HL-60/S4 (cell line): ENCODE measurements around the gene FOXA1.

Source experiments
- in situ Hi-C: fragments of 300-500 bp; cut with MboI; formaldehyde crosslinking; loops from 2 replicates; pipeline ENCODE4 v1.14.3; 2022; ENCODE audit warnings: low sequenced_read_pairs

Gene FOXA1

DNA sequence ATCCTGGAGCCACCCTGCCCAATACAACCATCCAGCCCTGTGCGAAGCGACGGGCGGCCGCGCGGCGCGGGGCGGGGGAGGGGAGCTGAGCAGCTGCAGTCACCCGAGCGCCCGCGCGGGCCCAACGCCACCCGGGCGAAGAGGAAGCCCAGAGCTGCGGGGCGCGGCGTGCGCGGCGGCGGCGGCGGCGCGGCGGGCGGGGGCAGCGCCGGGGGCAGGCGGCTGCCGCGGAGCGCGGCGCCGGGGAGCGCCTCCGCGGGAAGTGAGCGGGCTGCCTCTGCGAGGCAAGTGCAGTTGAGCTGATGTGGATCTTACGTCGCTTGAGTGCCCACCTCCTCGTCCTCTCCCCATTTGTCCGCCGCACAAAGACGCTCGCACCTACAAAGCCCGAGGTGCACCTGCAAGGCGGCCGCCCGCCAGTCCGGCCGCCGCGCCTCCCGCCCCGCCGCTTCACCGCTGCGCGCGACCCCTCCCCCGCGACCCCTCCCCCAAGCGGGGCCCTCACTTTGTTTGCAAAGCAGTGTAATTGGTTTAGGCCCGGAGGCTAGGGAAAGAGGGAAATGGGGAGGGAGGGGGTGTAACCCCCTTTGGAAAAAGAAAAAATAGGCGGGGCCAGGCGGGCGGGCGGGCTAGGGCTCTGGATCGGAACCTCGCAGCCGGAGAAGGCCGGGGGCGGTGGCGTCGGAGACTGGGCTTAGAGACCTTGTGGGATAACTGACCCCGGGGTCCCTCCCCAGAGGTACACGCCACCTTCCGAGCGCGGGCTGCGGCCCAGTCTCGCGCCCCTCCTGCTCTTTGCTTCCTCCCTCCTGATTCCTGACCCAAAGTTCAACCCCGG lies at the start of gene FOXA1, which contains the start of gene TTC6:
Gene FOXA1 (minus strand): TSS at position 279 of the 838 bp plus-strand sequence. CDS start 277 bp downstream, at position 2.
Gene TTC6 (plus strand): TSS at position 659 of the 838 bp plus-strand sequence. CDS start 26,436 bp downstream, outside the sequence.
- in situ Hi-C loops = no loop called here

GRCh38 chr14:37643701-37644100 lies 48.7 kb upstream of the FOXA1 start:
- in situ Hi-C loops = no loop called here

- in situ Hi-C loops = no loop called here
Observed at GRCh38 chr14:37642125-37642524, 47.1 kb upstream of the FOXA1 start.

DNA sequence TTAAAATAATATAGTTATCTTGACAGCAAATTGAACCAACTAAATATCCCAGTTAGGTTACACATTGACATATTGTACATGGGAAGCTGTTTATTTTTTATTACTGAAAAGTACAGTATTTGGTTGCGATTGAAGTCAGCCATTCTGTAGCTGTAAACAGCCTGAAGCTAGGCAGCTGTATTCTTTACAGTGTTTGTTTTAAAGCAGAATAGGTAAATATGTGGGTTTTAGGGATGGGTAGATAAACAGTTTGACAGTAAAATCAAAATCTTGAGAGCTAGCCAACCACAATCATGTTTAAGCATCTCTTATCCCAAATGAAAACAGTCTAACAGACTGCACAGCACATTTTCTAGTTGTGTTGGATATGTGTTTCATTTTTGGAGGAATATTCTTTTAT lies 46.1 kb upstream of the FOXA1 start:
- in situ Hi-C loops = no loop called here

GRCh38 chr14:37638599-37638998 lies 43.5 kb upstream of the FOXA1 start:
- in situ Hi-C loops = no loop called here

GRCh38 chr14:37637341-37637740 lies 42.3 kb upstream of the FOXA1 start:
- in situ Hi-C loops = no loop called here

DNA sequence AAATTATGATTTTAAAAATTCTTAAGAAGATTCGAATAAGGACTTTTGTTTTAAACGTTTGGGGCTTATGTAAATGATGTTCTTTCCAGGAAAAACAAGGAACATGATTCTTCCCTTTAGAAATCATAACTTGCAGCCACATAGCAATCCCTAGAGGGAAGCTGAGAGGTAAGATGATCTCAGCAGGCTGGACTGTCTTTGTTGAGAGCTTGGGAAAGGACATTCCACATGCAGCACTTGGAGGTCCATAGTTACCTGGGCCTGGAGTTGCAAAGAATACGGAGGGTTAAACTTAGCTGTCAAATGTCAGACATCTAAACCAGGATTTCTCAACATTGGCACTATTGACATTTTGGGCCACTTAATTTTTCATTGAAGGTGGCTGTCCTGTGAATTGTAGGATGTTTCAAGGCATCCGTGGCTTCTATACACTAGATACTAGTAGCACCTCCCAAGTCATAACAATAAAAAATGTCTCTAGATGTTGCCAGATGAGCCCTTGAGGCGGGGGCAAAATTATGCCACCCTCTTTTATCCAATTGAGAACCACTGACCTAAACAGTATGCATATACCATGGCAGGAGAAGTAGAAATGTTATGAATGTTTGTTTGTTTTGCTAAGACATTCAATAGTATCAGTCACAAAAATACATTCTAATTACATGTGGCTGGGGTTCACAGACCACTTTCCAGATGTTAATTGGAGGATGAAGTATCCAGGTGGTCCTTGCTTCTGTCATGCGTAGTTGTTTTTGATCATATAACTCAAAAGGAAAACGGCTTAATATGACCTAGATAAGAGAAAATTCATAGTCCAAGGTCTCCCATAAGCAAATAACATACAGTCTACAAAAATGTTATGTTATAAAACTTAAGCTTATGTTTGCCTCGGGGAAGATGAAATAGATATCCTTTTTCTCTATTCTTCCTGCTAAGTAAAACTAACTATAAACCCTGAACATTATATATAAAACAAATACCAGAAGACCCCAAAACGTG lies 30.8 kb upstream of the FOXA1 start:
- in situ Hi-C loops = no loop called here

DNA sequence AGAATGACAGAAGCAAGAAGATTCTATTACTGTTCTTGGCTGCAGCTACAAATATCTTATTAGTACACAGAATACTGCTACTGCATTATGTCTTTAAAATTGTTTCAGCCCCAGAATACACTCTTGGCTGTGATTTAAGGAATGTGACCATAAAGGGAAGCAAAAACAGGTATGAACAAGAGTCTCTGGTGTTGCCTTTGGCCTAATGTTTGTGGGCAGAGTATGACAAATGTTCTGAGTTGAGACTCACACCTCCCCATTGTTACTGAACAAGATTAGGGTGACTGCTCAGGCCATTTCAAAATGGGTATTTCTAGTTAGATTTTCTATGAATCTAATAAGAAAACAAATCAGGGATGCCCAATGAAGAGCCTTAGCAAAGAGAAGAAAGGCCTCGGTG lies 28.9 kb upstream of the FOXA1 start:
- in situ Hi-C loops = no loop called here

- in situ Hi-C loops = no loop called here
Observed at GRCh38 chr14:37623426-37623951, 28.4 kb upstream of the FOXA1 start.

DNA sequence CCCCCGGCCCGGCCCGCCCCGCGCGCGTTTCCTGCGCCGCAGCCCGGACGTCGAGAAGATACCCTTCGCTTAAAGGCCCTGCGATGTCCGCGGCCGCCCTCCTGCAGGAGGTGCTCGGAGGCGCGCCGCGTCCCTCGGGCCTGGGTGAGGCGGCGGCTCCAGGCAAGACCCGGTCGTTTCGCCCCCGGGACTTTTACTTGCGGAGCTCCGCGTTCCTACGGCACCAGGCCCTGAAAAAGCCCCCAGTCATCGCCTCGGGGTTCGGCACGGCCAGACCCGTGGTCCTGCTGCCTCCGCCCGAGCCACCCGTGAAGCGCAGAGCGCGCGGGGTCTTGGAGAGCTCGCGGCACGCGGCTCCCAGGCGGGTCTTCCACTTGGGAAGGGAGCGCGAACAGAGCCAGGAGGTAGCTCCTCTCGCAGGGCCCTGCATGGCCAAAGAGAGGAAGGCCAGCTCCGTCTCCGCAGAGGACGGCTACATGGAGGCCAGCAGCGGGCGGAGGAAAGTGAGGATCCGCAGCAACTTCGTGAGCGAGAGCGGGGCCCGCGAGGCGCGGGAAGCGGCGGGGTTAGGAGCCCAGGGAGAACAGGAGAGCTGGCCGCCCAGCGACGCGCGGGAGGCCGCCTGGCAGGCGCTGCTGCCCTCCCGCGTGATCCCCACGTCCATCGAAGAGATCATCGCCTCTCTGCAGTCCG lies 27.3 kb upstream of the FOXA1 start:
- in situ Hi-C loops = no loop called here

- in situ Hi-C loops = no loop called here
Observed at GRCh38 chr14:37620856-37621255, 25.8 kb upstream of the FOXA1 start.

- in situ Hi-C loops = no loop called here
Observed at GRCh38 chr14:37618498-37619028, 23.5 kb upstream of the FOXA1 start.

DNA sequence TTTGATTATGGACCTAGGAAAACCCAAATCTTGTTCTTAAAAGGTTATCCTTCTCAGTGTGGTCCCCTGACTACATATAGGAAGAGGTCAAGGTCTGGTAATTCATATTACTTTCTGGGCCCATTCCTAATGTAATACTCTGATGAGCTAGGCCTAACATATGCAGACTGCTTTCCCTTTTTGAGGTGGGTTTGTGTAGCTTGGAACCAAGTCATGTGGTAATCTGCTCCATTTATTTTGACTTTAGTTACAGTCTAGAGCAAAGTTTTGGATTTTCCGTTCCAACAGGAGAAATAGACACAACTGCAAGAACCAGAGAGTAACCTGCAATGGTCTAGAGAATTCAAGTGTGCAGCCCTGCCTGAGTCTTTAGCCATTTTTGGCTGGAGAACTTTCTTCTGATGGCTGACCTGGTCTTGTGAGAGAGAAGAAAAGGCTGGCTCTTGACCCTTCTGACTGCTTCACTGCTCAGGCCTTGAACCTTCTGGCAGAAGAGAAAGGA lies 22.9 kb upstream of the FOXA1 start:
- in situ Hi-C loops = no loop called here

DNA sequence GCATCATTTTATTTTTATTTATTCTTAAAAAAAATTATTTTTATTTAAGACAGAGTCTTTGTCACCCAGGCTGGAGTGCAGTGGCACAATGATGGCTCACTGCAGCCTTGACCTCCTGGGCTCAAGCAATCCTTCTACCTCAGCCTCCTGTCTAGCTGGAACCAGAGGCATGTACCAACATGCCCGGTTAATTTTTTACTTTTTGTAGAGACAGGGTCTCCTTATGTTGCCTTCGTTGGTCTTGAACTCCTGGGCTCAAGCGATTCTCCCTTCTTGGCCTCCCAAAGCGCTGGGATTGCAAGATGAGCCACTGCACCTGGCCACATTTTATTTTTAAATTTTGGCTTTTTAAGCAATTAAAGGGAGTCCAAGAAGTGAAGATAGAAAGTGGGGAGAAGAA lies 21.8 kb upstream of the FOXA1 start:
- in situ Hi-C loops = no loop called here

GRCh38 chr14:37615582-37616289 lies 20.7 kb upstream of the FOXA1 start:
- in situ Hi-C loops = no loop called here

DNA sequence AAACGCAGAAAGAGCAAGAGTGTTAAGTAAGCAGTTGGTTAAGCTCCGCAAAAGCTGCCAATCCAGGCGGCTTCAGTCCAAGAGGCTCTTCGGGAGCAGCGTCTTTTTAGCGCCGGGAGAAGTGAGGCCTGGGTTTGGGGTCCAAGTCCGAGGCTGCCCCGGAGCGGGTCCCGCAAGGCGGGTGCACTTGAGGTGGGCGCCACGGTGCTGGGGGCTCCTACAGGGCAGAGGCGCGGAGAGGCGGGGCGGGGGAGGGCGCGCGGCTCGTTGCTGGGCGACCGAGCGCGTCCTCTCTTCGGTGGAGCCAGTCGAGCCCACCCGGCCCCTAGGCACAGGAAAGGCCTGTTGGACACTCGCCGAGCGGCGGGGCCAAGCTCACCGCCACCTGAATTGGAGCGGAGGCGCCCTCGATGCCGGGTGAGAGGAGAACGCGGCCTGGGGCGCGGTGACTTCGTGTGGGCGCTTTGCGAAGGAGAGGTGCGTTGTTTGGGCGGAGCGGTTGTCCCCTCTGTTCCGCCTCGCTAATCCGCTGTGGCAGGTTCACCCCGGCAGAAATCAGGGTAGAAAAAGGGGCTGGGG lies 16.0 kb upstream of the FOXA1 start:
- in situ Hi-C loops = no loop called here

GRCh38 chr14:37608649-37609048 lies 13.6 kb upstream of the FOXA1 start:
- in situ Hi-C loops = no loop called here

DNA sequence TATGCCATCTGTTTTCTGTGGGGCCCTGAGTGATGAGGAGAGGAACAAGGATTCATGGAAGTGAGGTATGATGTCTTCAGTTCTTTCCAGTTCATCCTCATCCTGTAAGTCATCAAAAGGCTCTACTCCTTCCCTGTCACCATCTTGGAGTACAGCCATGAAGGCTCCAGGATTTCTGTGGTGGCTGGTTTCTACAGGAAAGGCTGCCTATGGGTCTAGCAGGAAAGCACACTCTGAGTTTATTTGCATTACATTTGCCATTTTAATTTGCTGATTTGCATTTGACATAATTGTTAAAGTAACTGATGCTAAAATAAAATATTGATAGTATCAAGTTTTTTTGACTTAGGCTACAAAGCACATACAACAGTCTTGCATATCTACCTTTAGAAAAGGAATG lies 11.6 kb upstream of the FOXA1 start:
- in situ Hi-C loops = no loop called here

- in situ Hi-C loops = no loop called here
Observed at GRCh38 chr14:37603688-37604251, 8.7 kb upstream of the FOXA1 start.
